Mucosa of stomach (tissue), 1 donor: ENCODE results near the gene RANBP17.
"Not testable (repeated sequence)": the region's sequence is repeated elsewhere in the genome, so short reads cannot be mapped to it uniquely, and the experiment has no call there.

Experiments
- H3K27me3 ChIP-seq: one replicate; pipeline ENCODE4 v1.7.0; 2013; ENCODE audit warnings: mild to moderate bottlenecking, low read length; ENCODE audit not compliant: control insufficient read depth, insufficient read depth
- H3K36me3 ChIP-seq: one replicate; pipeline ENCODE4 v1.7.0; 2013; ENCODE audit warnings: low read length; ENCODE audit not compliant: control insufficient read depth, insufficient read depth
- H3K4me1 ChIP-seq: one replicate; pipeline ENCODE4 v1.7.0; 2013; ENCODE audit warnings: mild to moderate bottlenecking, low read length; ENCODE audit not compliant: control insufficient read depth, insufficient read depth
- H3K4me3 ChIP-seq: one replicate; pipeline ENCODE4 v1.7.0; 2013; ENCODE audit warnings: low read length
- H3K9ac ChIP-seq: one replicate; pipeline ENCODE4 v1.7.0; 2013; ENCODE audit warnings: mild to moderate bottlenecking, low read length, moderate library complexity
- H3K9me3 ChIP-seq: one replicate; pipeline ENCODE4 v1.7.0; 2013; ENCODE audit warnings: mild to moderate bottlenecking, low read length, moderate library complexity; ENCODE audit not compliant: control insufficient read depth
- donor health status: Pancreatic carcinoma.

RANBP17 gene

GRCh38 chr5:170846416-170846815, 15.4 kb upstream of the RANBP17 start:
- Histone ChIP-seq H3K9ac (no peak overlapping the region), H3K4me3 (no peak overlapping the region), H3K36me3 (no peaks in the 10 kb centered on the region), H3K4me1 (no peaks in the 10 kb centered on the region), H3K27me3 (no peaks in the 10 kb centered on the region), H3K9me3 (no peaks in the 10 kb centered on the region)

DNA sequence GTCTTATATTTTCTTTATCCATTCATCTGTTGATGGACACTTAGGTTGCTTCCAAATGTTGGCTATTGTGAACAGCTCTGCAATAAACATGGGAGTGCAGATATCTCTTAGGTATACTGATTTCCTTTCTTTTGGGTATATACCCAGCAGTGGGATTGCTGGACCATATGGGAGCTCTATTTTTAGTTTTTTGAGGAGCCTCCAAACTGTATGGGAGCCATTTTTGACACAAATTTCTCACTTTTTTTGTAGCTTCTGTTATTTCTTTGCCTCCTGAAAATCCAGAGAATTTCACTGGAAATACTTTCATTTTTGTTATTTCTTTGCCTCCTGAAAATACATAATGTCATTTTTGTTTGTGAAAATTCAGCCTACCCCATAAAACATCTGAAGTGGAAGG, 15.0 kb upstream of the RANBP17 start:
- Histone ChIP-seq H3K4me3 (no peak overlapping the region), H3K9me3 (no peaks in the 10 kb centered on the region), H3K9ac (no peak overlapping the region), H3K4me1 (no peaks in the 10 kb centered on the region), H3K27me3 (no peaks in the 10 kb centered on the region), H3K36me3 (no peaks in the 10 kb centered on the region)

DNA sequence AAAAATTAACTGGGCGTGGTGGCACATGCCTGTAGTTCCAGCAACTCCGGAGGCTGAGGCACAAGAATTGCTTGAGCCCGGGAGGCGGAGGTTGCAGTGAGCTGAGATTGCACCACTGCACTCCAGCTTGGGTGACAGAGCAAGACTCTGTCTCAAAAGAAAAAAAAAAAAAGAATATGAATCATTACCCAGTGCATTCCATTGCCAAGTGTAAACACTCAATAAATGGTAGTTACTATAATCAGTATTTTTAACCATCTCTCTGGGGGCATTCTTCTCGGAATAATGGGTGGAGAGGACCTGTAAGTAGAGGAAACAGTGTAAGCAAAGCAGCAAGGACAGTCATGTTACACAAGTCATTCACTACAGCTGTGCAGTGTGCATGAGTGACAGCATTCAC, 13.8 kb upstream of the RANBP17 start:
- Histone ChIP-seq H3K4me3 (no peak overlapping the region), H3K9me3 (no peaks in the 10 kb centered on the region), H3K36me3 (no peaks in the 10 kb centered on the region), H3K4me1 (no peaks in the 10 kb centered on the region), H3K9ac (no peak overlapping the region), H3K27me3 (no peaks in the 10 kb centered on the region)

DNA sequence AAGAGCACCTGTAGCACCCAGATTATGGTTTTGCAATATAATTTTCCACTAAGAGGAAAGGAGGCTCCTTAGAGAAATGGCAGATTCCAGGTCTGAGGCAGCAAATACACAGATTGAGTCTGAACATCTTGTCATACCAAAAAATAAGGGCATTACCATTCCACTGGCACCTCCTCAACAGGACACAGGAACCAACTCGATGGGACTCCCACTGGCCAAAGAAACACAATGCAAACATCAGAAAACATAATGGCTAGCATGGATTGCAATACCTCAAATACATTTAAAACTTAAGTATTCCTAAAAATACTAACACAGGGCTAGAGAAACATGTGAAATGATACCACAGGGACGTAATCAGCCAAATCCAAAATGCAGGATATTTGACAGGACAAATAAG, 12.4 kb upstream of the RANBP17 start:
- no peak overlapping the region for H3K9ac ChIP-seq
- no peak overlapping the region for H3K4me3 ChIP-seq
- no peaks in the 10 kb centered on the region for H3K9me3 ChIP-seq
- no peaks in the 10 kb centered on the region for H3K36me3 ChIP-seq
- no peaks in the 10 kb centered on the region for H3K27me3 ChIP-seq
- no peaks in the 10 kb centered on the region for H3K4me1 ChIP-seq

DNA sequence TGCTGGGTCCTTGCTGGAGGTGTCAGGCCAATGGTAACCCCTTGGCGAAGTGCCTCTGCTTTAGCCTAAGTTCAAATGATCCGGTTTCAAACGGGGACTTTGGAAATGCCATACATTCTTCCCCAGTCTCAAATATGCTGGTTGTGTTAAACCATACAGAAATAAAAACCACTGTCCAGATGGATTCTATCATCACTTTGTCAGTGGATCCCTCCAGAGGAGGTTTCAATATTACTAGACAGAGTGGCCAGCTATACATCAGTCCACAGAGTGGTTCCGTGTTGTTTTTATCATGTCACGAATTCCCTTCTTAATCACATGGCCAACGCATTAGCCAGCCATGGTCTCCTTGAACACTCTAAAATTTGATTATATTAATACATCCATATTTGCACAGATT, 7.3 kb upstream of the RANBP17 start:
- no peaks in the 10 kb centered on the region for H3K27me3 ChIP-seq

GRCh38 chr5:170857066-170857465, 4.8 kb upstream of the RANBP17 start:
- Histone ChIP-seq H3K36me3 (no peaks in the 10 kb centered on the region), H3K9me3 (peaks cover 6% of the 10 kb centered on the region), H3K9ac (no peak overlapping the region), H3K27me3 (no peaks in the 10 kb centered on the region), H3K4me3 (no peak overlapping the region), H3K4me1 (no peaks in the 10 kb centered on the region)

More for the DNA sequence above, 7.3 kb upstream of the RANBP17 start:
- no peaks in the 10 kb centered on the region for H3K36me3 ChIP-seq
- no peaks in the 10 kb centered on the region for H3K4me1 ChIP-seq
- H3K9ac ChIP-seq = no peak overlapping the region
- H3K9me3 ChIP-seq = no peaks in the 10 kb centered on the region
- no peak overlapping the region for H3K4me3 ChIP-seq

DNA sequence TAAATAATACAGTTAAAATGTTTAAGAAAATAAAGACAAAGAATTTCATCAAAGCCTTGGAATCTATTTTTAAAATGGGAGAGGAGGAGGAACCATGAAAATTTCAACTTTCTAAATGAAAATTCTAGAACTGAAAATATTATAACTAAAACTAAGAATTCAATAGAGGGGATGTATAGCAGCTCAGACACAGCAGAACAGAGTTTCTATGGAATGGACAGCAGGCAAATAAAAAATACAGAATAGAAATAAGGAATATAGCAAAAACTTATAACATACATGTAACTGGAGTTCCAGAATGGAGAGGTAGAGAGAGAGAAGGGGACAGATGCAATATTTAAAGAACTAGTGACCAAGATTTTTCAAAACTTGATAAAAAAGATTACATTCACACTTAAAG, 1.4 kb upstream of the RANBP17 start:
- Histone ChIP-seq H3K4me3 (no peak overlapping the region), H3K27me3 (peaks cover 7% of the 10 kb centered on the region), H3K9ac (no peak overlapping the region)

DNA sequence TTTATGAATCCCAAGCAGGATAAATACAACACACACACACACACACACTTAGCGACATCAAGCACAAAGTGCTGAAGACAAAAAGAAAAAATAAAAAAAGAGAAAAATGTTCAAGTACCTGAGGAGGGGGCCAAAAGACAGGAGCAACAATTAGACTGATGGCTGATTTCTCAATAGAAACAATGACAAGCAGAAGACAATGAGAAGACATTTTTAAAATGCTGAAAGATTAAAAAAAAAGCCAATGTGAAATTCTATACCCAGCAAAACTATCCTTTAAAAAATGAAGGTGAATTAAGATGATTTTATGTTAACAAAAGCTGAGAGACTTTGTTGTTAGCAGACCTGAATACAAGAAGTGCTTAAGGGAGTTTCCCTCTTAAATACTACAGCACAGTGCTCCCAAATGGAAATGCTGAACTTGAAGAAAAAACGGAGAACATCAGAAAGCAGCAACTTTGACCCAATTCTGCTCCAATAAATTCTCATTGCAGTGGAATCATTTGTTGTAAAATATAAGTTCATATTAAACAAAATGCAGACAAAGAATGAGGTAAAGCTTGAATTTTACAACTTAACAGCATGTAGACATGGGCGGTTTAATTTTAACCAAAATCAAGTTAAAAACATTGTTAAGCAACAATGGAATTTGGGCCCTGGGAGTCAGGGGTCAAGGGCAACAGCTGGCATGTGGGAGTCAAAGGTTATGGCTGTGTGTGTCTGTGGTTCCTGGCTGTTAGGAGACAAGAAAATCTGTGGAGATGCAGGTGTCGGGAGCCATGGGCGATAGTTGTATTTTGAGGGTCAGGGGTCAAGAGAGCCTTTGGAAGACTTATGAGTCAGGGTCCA, 776 bp upstream of the RANBP17 start:
- no peak overlapping the region for H3K4me3 ChIP-seq
- H3K27me3 ChIP-seq = peaks cover 7% of the 10 kb centered on the region
- H3K9ac ChIP-seq = no peak overlapping the region
- no peaks in the 10 kb centered on the region for H3K36me3 ChIP-seq
- no peaks in the 10 kb centered on the region for H3K4me1 ChIP-seq
- H3K9me3 ChIP-seq = peaks cover 6% of the 10 kb centered on the region

More for the DNA sequence above, 1.4 kb upstream of the RANBP17 start:
- no peaks in the 10 kb centered on the region for H3K4me1 ChIP-seq
- H3K36me3 ChIP-seq = no peaks in the 10 kb centered on the region
- peaks cover 6% of the 10 kb centered on the region for H3K9me3 ChIP-seq

DNA sequence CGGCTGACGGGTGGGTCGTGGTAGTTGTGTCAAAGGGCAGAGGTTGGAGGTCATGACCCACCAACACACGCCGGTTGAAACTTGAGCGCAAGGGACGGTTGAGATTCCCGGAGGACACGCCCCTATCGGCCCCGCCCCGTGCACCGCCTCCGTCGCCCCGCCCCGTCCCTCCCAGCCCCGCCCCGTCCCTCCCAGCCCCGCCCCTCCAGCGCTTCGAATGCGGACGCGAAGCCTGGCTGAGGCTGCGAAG, 226 bp upstream of the RANBP17 start:
- Histone ChIP-seq H3K36me3 (no peaks in the 10 kb centered on the region), H3K4me1 (no peaks in the 10 kb centered on the region), H3K4me3 (no peak overlapping the region)

DNA sequence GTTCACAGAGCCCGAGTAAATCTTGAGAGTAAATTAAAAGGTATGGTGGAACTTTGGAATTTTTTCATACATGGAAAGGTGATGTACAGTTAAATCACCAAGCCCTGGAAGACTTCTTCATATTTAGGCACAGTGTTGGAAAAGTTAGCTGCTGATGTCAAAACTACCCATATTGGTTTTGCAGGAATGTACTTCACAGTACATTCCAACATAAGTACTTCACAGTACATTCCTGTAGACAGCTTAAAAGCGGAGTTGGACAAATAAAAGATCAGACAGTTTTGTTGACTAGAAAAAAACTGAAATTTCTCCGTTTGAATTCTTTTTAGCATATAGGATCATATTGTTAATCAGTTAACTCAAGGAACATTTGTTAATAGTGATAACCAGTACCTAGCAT, 1.8 kb downstream of the RANBP17 start:
- H3K9ac ChIP-seq = no peak overlapping the region
- H3K4me3 ChIP-seq = no peak overlapping the region
- H3K4me1 ChIP-seq = no peaks in the 10 kb centered on the region
- H3K36me3 ChIP-seq = no peaks in the 10 kb centered on the region
- H3K27me3 ChIP-seq = peaks cover 7% of the 10 kb centered on the region
- H3K9me3 ChIP-seq = peaks cover 6% of the 10 kb centered on the region

More for the DNA sequence above, 226 bp upstream of the RANBP17 start:
- Histone ChIP-seq H3K9me3 (peaks cover 6% of the 10 kb centered on the region), H3K27me3 (peaks cover 7% of the 10 kb centered on the region), H3K9ac (no peak overlapping the region)

GRCh38 chr5:170865622-170866021, 3.8 kb downstream of the RANBP17 start:
- Histone ChIP-seq H3K4me1 (no peaks in the 10 kb centered on the region), H3K9me3 (peaks cover 6% of the 10 kb centered on the region), H3K27me3 (peaks cover 7% of the 10 kb centered on the region), H3K4me3 (no peak overlapping the region), H3K9ac (no peak overlapping the region), H3K36me3 (no peaks in the 10 kb centered on the region)

DNA sequence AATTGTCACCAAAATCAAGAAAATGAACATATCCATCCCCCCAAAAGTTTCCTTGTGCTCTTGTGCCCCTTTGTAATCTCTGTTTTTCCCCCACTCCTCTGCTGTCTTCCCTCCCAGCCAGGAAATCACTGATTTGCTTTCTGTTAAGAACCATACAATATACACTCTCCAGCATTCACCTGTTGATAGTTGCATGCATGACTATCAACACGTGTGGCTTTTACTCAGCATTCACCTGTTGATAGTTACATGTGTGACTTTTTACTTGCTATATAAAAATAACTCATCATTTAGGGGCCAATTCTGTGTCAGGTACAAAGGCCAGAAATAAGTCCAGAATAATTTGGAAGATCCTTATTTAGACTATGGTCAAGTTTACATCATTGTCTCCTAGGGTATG, 6.0 kb downstream of the RANBP17 start:
- H3K4me1 ChIP-seq = no peaks in the 10 kb centered on the region
- no peak overlapping the region for H3K9ac ChIP-seq
- H3K36me3 ChIP-seq = no peaks in the 10 kb centered on the region
- H3K4me3 ChIP-seq = no peak overlapping the region
- H3K9me3 ChIP-seq = no peaks in the 10 kb centered on the region
- peaks cover 7% of the 10 kb centered on the region for H3K27me3 ChIP-seq

- H3K9me3 ChIP-seq, H3K36me3 ChIP-seq, H3K9ac ChIP-seq, H3K4me1 ChIP-seq, H3K4me3 ChIP-seq, H3K27me3 ChIP-seq: not testable (repeated sequence)
These were observed 8.6 kb downstream of the RANBP17 start for GRCh38 chr5:170870390-170870789.
